HG03354 (cell line): ENCODE data around the gene ADGRG3.
"Not testable (repeated sequence)": the region's sequence is repeated elsewhere in the genome, so short reads cannot be mapped to it uniquely, and the experiment has no call there.

Experiments used
- ATAC-seq: cut with Tn5 transposase; IDR thresholded peaks from one replicate; pipeline ENCODE4 v1.9.1; 2021; ENCODE audit warnings: mild to moderate bottlenecking; ENCODE audit not compliant: unreplicated experiment, poor library complexity, severe bottlenecking

The ADGRG3 gene

DNA sequence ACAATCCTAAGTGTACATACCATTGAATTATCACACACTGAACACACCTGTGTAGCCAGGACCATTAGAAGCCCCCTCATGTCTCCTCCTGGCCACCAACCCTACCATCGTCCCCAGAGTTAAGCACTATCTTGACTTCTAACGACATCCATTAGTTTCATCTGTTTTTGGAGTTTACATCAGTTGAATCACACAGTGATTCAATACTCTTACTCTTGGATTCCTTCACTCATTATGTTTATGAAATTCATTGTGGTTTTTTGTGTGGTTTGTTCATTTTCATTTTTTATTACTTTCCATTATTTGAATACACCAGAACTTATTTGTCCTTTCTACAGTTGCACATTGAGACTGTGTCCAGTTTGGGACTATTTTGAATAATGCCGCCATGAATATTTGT is 40.1 kb downstream of the ADGRG3 start:
- ATAC-seq = no peak

DNA sequence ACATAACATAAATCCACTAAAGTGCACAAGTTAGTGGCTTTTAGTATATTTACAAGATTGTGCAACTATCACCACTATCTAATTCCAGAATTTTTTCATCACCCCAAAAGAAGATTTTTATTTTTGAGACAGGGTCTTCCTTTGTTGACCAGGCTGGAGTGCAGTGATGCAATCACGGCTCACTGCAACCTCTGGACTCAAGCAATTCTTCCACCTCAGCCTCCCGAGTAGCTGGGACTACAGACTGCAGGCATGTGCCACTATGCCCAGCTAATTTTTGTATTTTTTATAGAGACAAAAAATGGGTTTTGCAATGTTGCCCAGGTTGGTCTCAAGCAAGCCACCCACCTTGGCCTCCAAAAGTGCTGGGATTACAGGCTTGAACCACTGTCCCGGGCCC is 41.6 kb downstream of the ADGRG3 start:
- no peak for ATAC-seq

DNA sequence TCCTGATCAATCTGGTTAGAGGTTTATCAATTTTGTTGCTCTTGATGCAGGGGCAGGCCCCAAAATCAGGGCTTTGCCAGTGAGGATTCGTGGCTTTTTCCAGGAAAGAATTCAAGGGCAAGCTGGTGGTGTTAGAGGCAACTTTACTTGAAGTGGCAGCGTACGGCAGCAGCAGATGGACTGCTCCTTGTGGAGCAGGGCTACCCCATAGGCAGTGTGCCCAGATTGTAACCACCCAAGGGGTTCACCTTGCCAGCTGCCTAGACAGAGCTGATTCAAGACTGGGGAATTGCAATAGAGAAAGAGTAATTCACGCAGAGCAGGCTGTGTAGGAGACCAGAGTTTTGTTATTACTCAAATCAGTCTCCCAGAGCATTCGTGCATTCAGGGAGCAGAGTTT is 43.2 kb downstream of the ADGRG3 start:
- ATAC-seq = no peak

DNA sequence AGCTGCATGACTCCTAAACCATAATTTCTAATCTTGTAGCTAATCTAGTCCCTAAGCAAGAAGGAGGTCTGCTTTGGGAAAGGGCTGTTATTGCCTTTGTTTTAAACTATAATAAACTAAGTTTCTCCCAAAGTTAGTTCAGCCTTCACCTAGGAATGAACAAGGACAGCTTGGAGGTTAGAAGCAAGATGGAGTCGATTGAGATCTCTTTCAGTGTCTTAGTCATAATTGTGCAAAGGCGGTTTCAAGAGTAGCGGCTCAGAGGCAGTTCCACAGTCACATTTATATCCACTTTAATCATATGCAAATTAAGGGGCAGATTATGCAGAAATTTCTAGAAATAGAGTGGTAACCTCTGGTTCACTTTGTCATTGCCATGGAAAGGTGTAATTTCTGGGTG is 43.9 kb downstream of the ADGRG3 start:
- no peak for ATAC-seq

DNA sequence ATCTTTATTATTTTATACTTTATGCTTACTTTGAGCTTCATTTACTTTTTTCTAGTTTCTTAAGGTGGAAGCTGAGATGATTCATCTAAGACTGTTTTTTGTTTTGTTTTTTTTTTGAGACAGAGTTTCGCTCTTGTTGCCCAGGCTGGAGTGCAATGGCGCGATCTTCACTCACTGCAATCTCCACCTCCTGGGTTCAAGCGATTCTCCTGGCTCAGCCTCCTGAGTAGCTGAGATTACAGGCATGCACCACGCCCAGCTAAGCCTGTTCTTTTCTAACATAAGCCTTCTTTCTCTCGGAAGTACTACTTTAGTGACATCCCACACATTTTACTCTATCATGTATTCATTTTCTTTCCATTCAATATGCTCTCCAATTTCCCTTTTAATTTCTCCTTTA is 44.5 kb downstream of the ADGRG3 start:
- ATAC-seq = not testable (repeated sequence)

DNA sequence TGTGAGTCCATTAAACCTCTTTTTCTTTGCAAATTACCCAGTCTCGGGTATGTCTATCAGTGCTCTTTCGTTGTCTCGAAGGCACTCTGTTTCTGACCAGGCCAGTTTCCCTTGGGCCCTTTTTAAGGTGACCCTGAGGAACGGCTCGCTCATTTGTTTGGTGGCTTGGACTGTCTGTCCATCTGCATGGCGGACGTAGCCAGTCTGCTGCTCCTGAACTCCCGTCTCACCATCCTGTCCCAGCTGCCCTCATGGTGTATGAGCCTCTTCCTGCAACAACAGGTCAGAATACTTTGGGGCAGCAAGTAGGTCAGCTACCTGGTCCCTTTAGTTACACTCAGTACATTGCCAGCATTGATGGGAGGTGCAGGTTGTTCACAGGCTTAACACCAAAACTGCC is 45.5 kb downstream of the ADGRG3 start:
- no peak for ATAC-seq

DNA sequence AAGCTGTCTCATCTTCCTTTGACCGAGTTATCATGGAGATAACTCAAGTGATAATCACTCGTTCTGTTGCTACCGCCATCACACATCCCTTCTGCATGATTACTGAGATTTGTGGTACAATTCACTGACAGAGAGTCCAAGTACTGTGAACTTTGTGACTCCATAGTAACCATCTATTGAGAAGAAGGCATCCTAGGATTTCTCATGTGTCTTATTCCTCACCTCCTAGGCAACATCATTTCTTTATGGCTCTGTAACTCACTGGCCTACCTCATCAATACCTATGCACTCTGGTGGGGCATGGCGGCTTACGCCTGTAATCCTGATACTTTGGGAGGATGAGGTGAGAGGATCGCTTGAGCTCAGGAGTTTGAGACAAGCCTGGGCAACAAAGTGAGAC is 45.9 kb downstream of the ADGRG3 start:
- no peak for ATAC-seq

DNA sequence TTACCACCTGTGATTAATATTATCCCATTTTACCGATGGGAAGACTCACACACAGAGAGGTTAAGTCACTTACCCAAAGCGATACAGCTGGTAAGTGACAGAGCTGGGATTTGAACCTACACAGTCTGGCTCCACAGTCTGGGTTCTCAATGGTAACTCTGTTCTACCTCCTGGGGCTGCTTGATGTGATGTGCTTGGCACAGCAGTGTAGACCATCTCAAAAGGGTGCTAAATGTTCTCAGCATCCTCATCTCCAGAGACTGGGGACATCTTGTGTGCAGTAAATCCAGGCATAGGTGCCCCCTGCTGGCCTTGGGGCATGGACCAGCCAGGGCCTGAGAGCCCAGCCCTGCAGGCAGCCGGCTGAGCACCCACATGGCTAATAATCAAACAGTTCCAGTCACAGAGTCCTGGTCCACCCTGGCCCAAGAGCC is 52.1 kb downstream of the ADGRG3 start:
- ATAC-seq = no peak

DNA sequence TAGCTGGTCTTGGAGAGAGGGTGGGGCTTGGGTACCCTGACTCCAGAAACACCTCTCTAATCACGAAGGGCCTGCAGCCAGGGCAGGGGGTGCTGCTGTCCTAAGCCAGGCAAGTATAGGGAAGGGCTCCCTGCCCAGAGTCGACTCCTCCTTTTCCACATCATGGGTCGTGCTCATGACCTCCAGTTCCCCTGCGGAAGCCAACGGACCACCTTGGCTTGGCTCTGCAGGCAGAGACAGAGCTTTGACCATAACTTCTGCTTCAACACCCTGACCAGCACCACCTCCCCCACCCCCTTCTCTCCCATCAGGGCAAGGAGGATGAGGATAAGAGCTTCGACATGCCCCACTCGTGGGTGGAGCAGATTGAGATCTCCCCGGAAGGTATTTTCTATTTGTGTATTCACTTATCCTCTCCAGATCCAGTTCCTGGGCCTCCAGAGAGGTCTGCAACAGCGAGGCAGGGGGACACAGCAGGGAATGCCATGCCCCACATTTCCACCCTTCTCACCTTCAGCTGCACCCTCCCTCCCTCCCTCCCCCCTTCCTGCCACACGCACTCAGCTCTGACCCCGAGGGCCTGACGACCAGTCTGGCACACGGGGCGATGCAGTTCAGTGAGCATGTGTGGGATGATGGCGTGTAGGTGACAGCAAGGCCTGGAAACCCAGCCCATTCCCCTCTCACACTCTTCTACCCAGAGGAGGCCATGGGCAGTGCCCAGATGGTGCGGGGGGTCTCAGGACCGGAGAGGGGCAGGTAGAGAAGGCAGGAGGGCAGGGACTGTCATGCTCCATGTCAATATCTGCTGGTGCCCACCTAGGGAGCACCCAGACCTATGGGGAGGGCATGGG is 53.5 kb downstream of the ADGRG3 start:
- no peak for ATAC-seq

DNA sequence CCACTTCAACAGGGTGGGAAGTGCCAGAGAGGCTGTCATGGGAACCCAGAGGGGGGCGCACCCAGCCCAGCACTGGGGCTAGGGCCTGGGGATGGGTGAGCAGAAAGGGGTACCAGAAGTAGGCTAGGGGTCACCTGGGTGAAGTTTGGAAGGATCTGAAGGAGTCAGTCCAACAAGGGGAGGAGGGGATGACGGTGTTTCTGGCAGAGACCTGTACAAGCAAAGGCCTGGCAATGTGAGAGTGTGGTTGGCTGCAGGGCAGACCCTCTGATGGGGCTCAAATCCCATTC is 54.0 kb downstream of the ADGRG3 start:
- no peak for ATAC-seq

DNA sequence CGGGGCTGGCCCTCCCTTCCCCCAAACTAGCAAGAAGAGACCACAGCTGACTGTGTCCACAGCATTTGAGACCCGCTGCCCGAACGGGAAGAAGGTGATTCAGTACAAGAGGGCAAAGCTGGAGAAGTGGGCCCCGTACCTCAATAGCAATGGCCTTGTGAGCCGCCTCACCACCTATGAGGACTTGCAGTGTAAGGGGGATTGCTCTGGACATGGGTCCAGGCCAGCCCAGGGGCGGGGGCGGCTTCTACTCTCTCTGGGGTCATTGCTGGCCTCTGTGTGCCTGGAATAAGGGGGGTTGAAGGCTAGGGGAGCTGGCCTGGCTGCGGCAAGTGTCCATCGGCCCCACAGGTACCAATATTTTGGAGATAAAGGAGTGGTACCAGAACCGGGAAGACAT is 54.5 kb downstream of the ADGRG3 start:
- ATAC-seq = no peak

DNA sequence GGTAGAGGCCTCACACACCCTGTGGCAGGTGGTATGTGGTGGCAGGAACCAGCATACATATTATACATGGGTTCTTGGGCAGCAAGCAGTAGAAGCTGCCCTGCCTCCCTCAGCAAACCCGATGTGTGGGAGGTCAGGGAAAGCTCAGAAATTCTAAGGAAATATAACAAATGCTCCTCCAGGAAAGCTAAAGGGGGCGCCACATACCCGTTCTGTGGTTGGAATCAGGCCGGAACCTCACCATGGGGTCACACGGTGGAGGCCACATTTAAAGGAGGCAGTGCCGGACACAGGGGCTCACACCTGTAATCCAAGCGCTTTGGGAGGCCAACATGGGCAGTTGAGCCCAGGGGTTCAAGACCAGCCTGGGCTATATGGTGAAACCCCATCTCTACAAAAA is 55.1 kb downstream of the ADGRG3 start:
- no peak for ATAC-seq

DNA sequence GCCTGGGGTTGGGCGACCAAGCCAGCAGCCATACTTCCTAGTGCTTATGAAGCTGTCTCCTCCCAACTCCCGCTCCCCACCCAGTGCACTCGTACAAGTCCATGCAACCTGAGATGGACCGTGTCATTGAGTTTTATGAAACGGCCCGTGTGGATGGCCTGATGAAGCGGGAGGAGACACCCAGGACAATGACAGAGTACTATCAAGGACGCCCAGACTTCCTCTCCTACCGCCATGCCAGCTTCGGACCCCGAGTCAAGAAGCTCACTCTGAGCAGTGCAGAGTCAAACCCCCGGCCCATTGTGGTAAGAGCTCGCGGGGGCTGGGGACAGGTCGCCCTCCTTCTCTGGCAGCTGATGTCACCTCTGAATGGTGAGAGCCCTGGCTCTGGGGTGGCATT is 56.4 kb downstream of the ADGRG3 start:
- no peak for ATAC-seq

DNA sequence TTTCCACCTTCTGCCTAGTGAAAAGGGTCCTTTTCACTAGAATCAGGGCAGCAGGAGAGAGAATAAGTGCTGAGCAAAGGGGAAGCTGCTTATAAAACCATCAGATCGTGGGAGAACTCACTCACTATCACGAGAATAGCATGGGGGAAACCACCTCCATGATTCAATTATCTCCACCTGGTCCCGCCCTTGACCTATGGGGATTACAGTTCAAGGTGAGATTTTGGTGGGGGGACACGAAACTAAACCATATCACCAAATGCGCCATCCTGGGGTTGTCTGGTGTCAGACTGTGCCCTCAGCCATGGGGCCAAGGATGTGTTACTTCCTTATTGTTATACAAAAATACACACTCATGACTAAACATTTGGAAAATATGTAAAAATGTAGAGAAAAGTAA is 57.0 kb downstream of the ADGRG3 start:
- ATAC-seq = no peak

DNA sequence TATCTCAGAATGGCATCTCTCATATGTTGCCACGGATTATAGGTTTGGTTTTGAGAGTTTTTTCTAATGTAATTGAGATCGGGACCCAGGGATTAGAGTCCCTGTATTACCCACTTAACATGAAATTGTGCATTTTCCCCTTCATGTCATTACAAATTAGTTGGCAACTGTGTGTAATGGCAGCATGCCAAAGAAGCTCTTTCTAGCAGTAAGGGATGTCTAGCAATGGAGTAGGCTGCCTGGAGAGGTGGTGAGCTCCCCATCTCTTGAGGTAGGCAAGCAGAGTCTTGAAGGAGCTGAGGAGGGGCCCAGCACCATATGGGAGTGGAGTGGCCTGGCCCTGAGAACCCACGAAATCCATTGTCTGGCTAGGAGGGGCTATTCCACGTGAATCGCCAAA is 57.4 kb downstream of the ADGRG3 start:
- ATAC-seq = no peak

DNA sequence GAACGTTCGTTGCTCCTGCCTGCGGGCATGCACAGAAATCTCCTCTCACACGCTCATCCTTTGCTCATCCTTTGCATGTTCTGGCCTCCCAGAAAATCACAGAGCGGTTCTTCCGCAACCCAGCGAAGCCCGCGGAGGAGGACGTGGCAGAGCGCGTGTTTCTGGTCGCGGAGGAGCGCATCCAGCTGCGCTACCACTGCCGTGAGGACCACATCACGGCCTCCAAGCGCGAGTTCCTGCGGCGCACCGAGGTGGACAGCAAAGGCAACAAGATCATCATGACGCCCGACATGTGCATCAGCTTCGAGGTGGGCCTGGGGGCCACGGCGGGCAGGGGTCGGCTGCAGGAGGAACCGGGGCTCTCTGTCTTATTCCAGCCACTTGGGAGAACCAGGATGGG is 57.9 kb downstream of the ADGRG3 start:
- ATAC-seq = no peak

DNA sequence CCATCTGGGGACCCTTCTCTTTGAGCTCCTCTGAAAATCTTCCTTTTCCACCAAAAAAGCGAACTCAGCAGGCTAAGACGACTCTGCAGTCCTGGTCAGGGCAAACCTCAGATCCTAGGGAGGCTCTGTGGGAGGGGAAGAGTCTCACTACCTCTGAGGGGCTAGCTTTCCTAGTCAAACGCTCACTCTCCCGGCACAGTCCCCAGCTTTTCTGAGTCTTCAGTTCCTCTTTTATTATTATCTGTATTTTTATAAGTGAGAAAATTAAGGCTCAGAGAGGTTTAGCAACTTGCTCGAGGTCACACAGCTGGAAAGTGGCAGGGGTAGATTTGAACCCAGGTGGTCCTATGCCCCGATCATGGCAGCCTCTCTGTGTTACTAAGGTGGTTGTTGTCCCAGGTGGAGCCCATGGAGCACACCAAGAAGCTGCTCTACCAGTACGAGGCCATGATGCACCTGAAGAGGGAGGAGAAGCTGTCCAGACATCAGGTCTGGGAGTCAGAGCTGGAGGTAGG is 58.4 kb downstream of the ADGRG3 start:
- ATAC-seq = no peak

DNA sequence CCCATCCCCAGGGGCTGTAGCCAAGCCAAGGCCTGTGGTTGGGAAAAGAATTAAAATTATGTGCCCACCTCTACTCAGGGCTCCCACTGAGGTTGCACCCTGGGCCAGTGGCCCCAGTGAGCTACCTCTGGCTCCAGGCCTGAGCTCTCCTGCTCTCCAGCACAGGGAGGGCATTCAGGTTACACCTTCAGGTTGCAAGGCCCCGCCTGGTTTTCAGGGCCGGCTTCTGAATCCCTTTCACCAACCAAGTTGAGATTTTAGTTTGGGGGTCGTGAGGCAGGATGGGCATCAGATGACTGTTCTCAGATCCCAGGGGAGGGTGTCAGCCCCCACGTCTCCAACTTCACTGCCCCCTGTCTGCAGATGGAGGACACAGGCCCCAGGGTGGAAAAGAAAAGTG is 59.5 kb downstream of the ADGRG3 start:
- ATAC-seq = no peak

DNA sequence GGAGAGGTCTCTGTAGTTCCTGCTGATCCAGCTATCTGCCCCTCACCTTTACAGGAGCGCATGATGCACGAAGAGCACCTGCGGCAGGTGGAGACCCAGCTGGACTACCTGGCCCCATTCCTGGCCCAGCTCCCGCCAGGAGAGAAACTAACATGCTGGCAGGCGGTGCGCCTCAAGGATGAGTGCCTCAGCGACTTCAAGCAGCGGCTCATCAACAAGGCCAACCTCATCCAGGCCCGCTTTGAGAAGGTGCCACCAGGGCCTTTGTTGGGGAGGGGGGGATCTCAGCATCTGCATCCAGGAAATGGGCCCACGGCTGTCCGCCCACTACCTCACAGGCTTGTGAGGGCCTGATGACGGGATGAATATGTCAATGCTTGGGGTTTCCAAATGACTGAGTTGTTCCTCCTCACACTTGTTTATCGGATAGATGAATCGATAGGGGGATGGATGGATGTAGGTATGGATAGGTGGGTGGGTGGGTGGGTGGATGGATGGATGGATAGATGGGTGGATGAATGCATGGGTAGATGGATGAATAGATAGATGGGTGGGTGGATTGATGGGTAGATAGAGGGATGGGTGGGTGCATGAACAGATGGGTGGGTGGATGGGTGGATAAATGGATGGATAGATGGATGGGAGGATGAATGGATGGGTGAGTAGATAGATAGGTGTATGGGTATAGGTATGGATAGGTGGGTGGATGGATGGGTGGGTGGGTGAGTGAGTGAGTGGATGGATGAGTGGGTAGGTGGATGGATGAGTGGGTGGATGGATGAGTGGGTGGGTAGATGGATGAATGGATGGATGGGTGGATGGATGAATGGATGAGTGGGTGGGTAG is 60.5 kb downstream of the ADGRG3 start:
- no peak for ATAC-seq

DNA sequence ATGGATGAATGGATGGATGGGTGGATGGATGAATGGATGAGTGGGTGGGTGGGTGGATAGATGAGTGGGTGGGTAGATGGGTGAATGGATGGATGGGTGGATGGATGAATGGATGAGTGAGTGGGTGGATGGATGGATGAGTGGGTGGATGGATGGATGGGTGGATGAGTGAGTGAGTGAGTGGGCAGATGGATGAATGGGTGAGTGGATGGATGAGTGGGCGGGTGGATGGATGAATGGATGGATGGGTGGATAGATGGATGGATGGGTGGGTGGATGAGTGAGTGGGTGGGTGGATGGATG is 61.0 kb downstream of the ADGRG3 start:
- no peak for ATAC-seq

DNA sequence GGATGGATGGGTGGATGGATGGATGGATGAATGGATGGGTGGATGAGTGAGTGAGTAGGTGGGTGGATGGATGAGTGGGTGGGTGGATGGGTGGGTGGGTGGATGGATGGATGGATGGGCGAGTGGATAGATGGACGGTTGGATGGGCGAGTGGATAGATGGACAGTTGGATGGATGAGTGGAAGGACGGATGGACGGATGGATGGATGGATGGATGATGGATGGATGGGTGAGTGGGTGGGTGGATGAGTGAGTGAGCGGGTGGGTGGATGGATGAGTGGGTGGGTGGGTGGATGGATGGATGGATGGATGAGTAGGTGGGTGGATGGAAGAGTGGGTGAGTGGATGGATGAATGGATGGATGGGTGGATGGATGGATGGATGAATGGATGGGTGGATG is 61.7 kb downstream of the ADGRG3 start:
- not testable (repeated sequence) for ATAC-seq
